Right lobe of liver (tissue), 4 donors: ENCODE results near the gene SLC26A4.

Experiments
- POLR2A ChIP-seq: fragments of 450-650 bp; IDR thresholded peaks from one replicate; pipeline ENCODE4 v1.6.1; 2017; ENCODE audit warnings: antibody characterized with exemption, mild to moderate bottlenecking
- TF ChIP-seq, protein P1 (sequence below), 4 donors: fragments of 200-600 bp in 3 of 4; fragments of 450-650 bp in 1 of 4; IDR thresholded peaks; one replicate each; pipeline versions ENCODE4 v1.5.1 to v1.8.0; 2016 to 2022; ENCODE audit warnings: antibody characterized with exemption in 4 of 4, mild to moderate bottlenecking in 2 of 4
- donor health status: DM: no; HTN: no; CAD: no.
- donor health status: DM: no; HTN: no; CAD: no.
- donor health status: DM: no; HTN: yes; CAD: no.

DNA sequence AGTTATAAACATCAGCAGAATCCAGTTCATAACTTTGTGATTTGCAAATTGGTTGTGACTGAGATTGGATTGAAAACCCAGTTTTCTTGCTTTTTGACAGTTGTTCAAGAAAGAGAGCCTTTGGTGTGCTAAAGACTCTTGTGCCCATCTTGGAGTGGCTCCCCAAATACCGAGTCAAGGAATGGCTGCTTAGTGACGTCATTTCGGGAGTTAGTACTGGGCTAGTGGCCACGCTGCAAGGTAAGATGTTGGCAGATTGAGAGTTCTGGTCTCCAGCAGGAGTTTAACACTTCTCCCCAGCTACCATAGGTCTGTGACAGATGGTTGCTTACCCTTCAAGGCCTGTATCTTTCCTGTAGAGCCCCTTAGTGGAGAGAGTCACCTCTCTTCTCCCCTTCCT is 2.6 kb downstream of the SLC26A4 start:
- no peak for TF ChIP-seq POLR2A
- TF ChIP-seq, protein P1, sequence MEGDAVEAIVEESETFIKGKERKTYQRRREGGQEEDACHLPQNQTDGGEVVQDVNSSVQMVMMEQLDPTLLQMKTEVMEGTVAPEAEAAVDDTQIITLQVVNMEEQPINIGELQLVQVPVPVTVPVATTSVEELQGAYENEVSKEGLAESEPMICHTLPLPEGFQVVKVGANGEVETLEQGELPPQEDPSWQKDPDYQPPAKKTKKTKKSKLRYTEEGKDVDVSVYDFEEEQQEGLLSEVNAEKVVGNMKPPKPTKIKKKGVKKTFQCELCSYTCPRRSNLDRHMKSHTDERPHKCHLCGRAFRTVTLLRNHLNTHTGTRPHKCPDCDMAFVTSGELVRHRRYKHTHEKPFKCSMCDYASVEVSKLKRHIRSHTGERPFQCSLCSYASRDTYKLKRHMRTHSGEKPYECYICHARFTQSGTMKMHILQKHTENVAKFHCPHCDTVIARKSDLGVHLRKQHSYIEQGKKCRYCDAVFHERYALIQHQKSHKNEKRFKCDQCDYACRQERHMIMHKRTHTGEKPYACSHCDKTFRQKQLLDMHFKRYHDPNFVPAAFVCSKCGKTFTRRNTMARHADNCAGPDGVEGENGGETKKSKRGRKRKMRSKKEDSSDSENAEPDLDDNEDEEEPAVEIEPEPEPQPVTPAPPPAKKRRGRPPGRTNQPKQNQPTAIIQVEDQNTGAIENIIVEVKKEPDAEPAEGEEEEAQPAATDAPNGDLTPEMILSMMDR (IDR thresholded peaks at IDR 0.05) = no peak
